Right ventricle myocardium superior (tissue), 1 donor: ENCODE data around the gene C1orf21. TPM values are rescaled to one million over a fixed set of nuclear protein-coding genes. Genes with fewer than 3 reads are reported as not detected.
A peak's percentile ranks its signal among the peaks of the same experiment; 100 is the strongest.

ENCODE experiments used
- ATAC-seq: fragments of 200-7000 bp; cut with Tn5 transposase; one replicate; pipeline ENCODE4 v1.9.1; 2020; ENCODE audit warnings: mild to moderate bottlenecking; ENCODE audit not compliant: poor library complexity
- DNase-seq: peaks from one replicate; pipeline ENCODE4 v3.0.0-alpha.2; 2020
- intact Hi-C: fragments of 100-400 bp; cut with DNase I; formaldehyde crosslinking; loops from one replicate; pipeline ENCODE4 v1.11.2; 2022
- total RNA-seq: library from RNA; stranded (reverse); fragmentation: NEBNext Ultra II Directional; extraction: Animal tissue kit (Norgen Biotek cat#: 25700); gene quantifications from one replicate; pipeline ENCODE4 v1.2.1, GENCODE V29; 2021
- donor health status: DM: no; HTN: yes; CAD: no; lungs with severe emphysema.

C1orf21 gene
- total RNA-seq, 1 donor from 2014 or later = 47.6 TPM

- no peak for ATAC-seq
- intact Hi-C loops = no loop called here
- no peak for DNase-seq
These were observed 18.4 kb downstream of the C1orf21 start for GRCh38 chr1:184405094-184405800.

GRCh38 chr1:184405801-184406142 lies 18.9 kb downstream of the C1orf21 start:
- ATAC-seq (no peak), DNase-seq (no peak)
- intact Hi-C loops = no loop called here

DNA sequence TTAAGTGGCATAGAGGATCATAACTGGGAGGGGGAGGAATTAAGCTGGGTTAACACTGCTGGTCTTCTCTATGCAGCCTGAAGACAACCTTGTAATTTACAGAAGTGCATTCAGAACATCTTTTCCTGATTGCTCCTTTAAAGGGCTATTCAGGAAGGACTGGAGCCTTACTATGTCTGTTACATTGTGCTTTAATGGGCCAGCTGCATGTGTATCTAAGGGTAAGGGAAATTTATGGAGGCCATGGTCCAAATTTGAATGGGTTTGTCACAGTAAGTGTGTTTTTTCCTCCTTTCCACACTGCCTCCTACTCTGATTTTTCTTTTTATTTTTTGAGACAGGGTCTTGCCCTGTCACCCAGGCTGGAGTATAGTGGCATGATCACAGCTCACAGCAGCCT lies 19.6 kb downstream of the C1orf21 start:
- no peak for ATAC-seq
- no peak for DNase-seq
- intact Hi-C loops = no loop called here

- ATAC-seq = no peak
These were observed 21.1 kb downstream of the C1orf21 start for GRCh38 chr1:184407816-184408510.

DNA sequence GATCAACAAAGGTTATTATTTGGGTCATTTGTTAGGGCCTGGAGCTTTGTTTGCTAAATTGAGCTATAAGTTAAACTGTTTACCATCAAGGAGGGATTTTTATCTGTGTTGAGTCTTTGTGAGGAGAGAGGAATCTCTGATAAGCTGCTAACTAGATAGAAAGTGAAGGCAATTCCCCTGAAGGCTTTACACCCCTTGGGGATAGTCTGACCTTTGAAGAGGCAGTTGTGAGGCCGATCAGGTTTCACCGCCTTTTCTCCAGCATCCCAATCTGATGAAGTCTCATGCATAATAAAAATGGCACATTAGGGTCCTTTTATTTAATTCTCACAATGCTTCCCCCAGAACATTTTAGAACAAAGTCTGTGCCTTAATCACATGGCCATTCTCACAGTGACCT lies 21.8 kb downstream of the C1orf21 start:
- intact Hi-C loops = no loop called here
- ATAC-seq (no peak), DNase-seq (no peak)

More at GRCh38 chr1:184407816-184408510, 21.1 kb downstream of the C1orf21 start:
- intact Hi-C loops = no loop called here
- DNase-seq = no peak

GRCh38 chr1:184409011-184409410 lies 22.2 kb downstream of the C1orf21 start:
- intact Hi-C loops = no loop called here
- DNase-seq = no peak
- ATAC-seq = peak; percentile 44

DNA sequence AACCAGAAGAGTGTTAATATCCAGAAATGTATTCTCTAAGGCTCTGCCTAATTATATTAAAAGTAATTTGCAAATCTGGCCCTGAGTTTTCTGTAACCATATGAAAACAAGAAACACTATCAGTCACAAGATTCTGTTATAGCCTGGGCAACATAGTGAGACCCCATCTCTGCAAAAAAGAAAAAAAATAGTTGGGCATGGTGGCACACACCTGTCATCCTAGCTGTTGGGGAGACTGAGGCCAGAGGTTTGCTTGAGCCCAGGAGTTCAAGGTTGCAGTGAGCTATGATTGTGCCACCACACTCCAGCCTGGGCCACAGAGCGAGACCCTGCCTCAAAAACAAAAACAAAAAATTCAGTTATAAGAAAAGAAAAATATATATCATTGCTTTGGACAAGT lies 25.6 kb downstream of the C1orf21 start:
- intact Hi-C loops = no loop called here
- DNase-seq = no peak
- no peak for ATAC-seq

DNA sequence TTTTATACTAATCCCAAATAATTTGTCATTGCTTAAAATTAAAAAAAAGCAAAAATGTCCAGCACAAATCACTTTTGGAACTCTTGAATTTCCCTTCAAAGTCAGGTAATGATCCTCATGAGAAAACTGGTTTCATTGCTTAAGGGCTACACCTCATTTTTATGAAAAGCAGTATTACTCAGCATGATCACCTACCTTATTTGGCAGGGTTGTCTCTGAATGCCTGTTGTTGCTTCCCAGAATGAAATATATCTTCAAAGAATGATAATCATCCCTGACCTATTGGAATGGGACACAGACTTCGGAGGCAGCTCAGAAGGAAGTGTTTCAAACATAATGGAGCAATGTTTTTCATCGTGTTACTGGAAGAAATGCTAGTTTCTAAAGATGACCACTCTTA lies 29.7 kb downstream of the C1orf21 start:
- intact Hi-C loops = no loop called here
- ATAC-seq = no peak
- no peak for DNase-seq

GRCh38 chr1:184416946-184417345 lies 30.1 kb downstream of the C1orf21 start:
- intact Hi-C loops = no loop called here
- ATAC-seq (no peak), DNase-seq (no peak)

GRCh38 chr1:184417916-184418315 lies 31.1 kb downstream of the C1orf21 start:
- DNase-seq = no peak
- no peak for ATAC-seq
- intact Hi-C loops = no loop called here

DNA sequence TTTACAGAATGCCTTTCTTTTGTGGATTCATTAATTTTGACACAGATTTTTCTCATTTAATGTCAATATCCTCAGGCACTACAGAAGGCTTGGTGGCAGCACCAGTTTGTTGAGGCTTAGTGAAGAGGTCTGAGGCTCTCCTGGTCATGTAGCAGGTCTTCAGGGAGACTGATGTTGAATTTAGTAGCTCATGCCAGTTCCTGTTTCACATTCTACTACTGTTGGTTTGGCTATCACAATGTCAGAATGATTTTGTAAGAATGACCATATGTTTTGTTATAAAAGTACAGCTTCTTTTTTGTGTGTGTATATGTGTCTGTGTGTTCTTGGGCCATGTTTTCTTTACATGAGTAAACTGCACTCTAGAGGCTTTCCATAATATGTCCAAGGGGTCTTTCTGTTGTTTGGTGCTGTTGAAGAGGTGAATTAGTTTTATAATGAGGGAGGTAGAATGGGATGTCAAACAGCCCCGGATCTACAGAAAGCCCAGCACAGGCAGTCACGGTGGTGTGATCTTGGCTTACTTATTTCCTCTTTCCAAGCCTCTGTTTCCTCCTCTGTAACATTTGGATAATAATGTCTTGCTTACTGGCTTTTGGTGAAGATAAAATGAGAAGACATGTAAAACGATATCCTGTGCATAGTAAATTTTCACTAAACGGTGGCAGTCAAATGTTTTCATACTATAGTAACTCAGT lies 32.0 kb downstream of the C1orf21 start:
- DNase-seq = no peak
- ATAC-seq = no peak
- intact Hi-C loops = no loop called here

DNA sequence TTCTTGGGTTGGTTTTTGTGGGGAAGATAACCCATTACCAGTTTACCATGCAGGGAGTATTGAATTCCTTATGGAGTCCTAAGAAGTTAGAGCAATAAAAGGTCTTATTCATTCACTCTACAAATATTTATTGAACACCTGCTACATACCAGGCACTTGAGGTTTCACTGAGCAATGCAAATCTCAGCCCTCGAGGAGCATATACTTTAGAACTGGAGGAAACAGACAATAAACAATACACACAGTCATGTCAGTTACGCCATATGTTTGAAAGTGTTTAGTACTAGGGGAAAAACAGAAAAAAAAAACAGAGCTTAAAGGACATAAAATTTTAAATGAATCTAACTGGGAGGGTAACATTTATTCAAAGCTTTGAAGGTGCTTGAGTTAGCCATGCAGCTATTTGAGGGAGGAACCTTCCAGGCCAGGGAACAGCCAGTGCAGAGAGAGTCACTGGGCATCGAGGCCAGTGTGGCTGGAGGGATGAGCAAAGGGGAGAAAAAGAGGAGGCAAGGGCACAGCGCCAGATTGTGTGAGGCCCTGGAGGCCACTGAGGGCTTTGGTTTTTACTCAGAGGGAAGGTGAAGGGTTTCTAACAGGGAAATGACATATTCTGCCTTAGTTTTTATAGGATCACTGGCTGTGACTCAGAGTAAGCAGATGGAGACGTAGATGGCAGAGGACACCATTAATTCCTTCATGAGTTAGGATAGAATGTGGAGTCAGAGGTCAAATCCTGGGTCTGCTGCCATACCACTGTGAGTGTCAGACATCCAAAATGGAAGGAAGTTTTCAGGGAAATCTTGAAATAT lies 32.7 kb downstream of the C1orf21 start:
- DNase-seq (no peak), ATAC-seq (no peak)
- intact Hi-C loops = no loop called here

GRCh38 chr1:184422490-184423233 lies 35.8 kb downstream of the C1orf21 start:
- no peak for DNase-seq
- ATAC-seq = no peak
- intact Hi-C loops = no loop called here

DNA sequence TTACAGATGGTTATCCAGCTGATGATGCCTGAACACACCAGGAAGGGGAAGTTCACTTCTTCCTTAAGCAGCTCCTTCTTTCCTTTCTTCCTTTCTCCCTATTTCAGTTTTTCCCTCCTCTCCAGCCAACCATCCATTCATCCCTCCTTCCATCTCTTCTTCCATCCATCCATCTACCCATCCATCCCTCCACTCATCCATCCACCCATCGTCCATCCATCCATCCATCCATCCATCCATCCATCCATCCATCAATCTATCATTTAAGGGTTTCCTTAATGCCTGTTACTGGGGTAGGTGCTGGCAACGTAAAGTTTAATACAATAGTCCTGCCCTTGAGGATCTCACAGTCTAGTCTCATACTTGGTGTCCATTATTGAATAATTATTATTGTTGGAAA lies 36.8 kb downstream of the C1orf21 start:
- no peak for DNase-seq
- no peak for ATAC-seq
- intact Hi-C loops = no loop called here

DNA sequence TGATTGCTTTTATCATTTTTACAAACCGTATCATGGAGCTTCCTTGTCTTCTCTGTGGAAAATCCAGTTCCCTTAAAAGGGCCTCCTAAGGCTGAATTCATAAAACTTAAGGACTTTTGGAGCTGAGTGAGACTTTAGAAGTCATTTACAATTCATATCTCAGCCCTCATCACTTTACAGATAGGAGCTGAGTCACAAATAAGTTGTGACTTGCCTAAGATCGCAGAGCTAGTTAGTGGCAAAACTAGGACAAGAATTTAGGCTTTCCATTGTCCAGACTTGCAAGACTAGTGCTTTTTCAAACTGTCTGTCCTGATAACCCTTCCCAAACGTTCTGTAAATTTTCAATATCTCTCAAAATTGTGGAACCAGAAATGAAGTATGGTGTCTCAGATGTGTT lies 37.3 kb downstream of the C1orf21 start:
- intact Hi-C loops = no loop called here
- ATAC-seq (no peak), DNase-seq (no peak)

- DNase-seq = no peak
- no peak for ATAC-seq
- intact Hi-C loops = no loop called here
These were observed 38.1 kb downstream of the C1orf21 start for GRCh38 chr1:184424945-184425344.

- intact Hi-C loops = no loop called here
- ATAC-seq = peak; percentile 45
- no peak for DNase-seq
These were observed 38.8 kb downstream of the C1orf21 start for GRCh38 chr1:184425449-184426277.

DNA sequence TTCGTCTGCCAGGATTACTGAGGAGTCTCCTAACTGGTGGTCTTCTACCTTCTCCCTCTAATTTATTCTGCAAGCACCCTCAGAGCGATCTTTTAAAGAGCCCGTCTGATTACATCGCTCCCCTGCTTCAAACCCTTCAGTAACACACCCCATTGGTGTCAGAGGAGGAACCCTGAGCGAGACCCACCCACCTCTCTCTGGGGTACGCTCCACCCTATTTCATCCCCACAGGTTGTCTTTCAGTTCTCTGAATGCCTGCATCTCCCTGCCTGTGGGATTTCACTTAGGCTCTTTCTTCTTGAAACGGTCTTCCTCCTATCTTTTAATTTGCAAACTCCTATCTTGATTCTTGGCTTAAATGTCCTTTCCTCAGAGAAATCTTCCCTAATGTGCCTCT lies 39.4 kb downstream of the C1orf21 start:
- no peak for ATAC-seq
- intact Hi-C loops = no loop called here
- DNase-seq = no peak
